ENCODE results near the gene CCDC50. TPM values are rescaled to one million over a fixed set of nuclear protein-coding genes. Genes with fewer than 3 reads are reported as not detected.

CCDC50 gene
- total and polyA plus RNA-seq, 10 of the 15 experiments (the other 5 are each of a cell fraction or from before 2014, with no cell fraction given): 46.7 to 150 (median 125) TPM

- RAD21 ChIA-PET (ENCODE audit: unreplicated experiment): no interaction called here
- H3K4me2 ChIP-seq (ENCODE audit: control insufficient read depth, insufficient read depth): no peak overlapping the region
- FAIRE-seq: no peak
- H3K27ac ChIP-seq (ENCODE audit: control insufficient read depth, insufficient read depth): no peak overlapping the region
- no peaks in the 10 kb centered on the region for H3K79me2 ChIP-seq (ENCODE audit: control insufficient read depth, insufficient read depth, low read length)
- H3K4me1 ChIP-seq (ENCODE audit: control insufficient read depth, insufficient read depth, low read length): no peaks in the 10 kb centered on the region
- H3K9ac ChIP-seq (ENCODE audit: control insufficient read depth, insufficient read depth, low read length): no peak overlapping the region
- SMC1A ChIA-PET (ENCODE audit: uncharacterized antibody, unreplicated experiment): no interaction called here
- no TSS peak for BruUV-seq (replicated peaks)
- 95% methylated on average over 1 of the region's 1 CpG for WGBS (ENCODE audit: insufficient coverage, insufficient replicate concordance, low lambda C conversion rate, missing lambda C conversion rate)
- POLR2A ChIA-PET: no interaction called here
- TF ChIP-seq KAT2A (conservative IDR thresholded peaks at IDR 0.05; ENCODE audit: control insufficient read depth, low read depth, low read length): no peak
- H3K4me3 ChIP-seq: no peak overlapping the region
- H3K27me3 ChIP-seq (replicated peaks in 1 of 2; ENCODE audit: control insufficient read depth in 2 of 2, insufficient read depth in 2 of 2, low read length in 1 of 2): no peaks in the 10 kb centered on the region; a peak in 1 of 4 replicates
- CTCF ChIA-PET: interaction anchor here (1.7 kb wide), 1 partner anchor 12 kb away, joined by 7 read pairs; no protein-coding TSS in a partner anchor
- in situ Hi-C loops (cut with MboI): no loop called here
- intact Hi-C loops (cut with micrococcal nuclease; ENCODE audit: unreplicated experiment): no loop called here
- no peaks in the 10 kb centered on the region for H3K36me3 ChIP-seq (ENCODE audit: control insufficient read depth in 2 of 2, insufficient read depth in 2 of 2, low read length in 1 of 2)
- ATAC-seq: no peak
- H2AFZ ChIP-seq (ENCODE audit: control insufficient read depth, low read depth, low read length): no peak overlapping the region
- H4K20me1 ChIP-seq (ENCODE audit: control insufficient read depth, insufficient read depth): no peaks in the 10 kb centered on the region
- DNase-seq (ENCODE audit: low read depth, low spot score): no peak
- no peaks in the 10 kb centered on the region for H3K9me3 ChIP-seq (replicated peaks; ENCODE audit: control insufficient read depth, insufficient read depth, low read length)
These were observed 104.8 kb downstream of the CCDC50 start for GRCh38 chr3:191434024-191434423.

GRCh38 chr3:191435981-191436380, 106.8 kb downstream of the CCDC50 start:
- in situ Hi-C loops (cut with MboI) (no loop called here), intact Hi-C loops (cut with micrococcal nuclease; ENCODE audit: unreplicated experiment) (no loop called here)
- ChIA-PET SMC1A (ENCODE audit: uncharacterized antibody, unreplicated experiment) (no interaction called here), RAD21 (ENCODE audit: unreplicated experiment) (no interaction called here), CTCF (no interaction called here), POLR2A (no interaction called here)
- 10% methylated on average over 2 of the region's 2 CpGs for WGBS (ENCODE audit: insufficient coverage, insufficient replicate concordance, low lambda C conversion rate, missing lambda C conversion rate)
- no peak overlapping the region for H3K4me3 ChIP-seq
- H3K27me3 ChIP-seq (replicated peaks in 1 of 2; ENCODE audit: control insufficient read depth in 2 of 2, insufficient read depth in 2 of 2, low read length in 1 of 2): no peaks in the 10 kb centered on the region; a peak in 1 of 4 replicates
- ATAC-seq: no peak
- no peak overlapping the region for H2AFZ ChIP-seq (ENCODE audit: control insufficient read depth, low read depth, low read length)
- BruUV-seq (replicated peaks): no TSS peak
- no peaks in the 10 kb centered on the region for H3K36me3 ChIP-seq (ENCODE audit: control insufficient read depth in 2 of 2, insufficient read depth in 2 of 2, low read length in 1 of 2)
- no peak overlapping the region for H3K4me2 ChIP-seq (ENCODE audit: control insufficient read depth, insufficient read depth)
- no peak for FAIRE-seq
- no peaks in the 10 kb centered on the region for H3K79me2 ChIP-seq (ENCODE audit: control insufficient read depth, insufficient read depth, low read length)
- H3K9me3 ChIP-seq (replicated peaks; ENCODE audit: control insufficient read depth, insufficient read depth, low read length): no peaks in the 10 kb centered on the region
- no peak for DNase-seq (ENCODE audit: low read depth, low spot score)
- TF ChIP-seq SPI1 (IDR thresholded peaks at IDR 0.05; ENCODE audit: borderline replicate concordance, insufficient read depth, low read depth, low read length) (peak; percentile 77), SUZ12 (IDR thresholded peaks at IDR 0.05; ENCODE audit: unreplicated experiment) (no peak)
- TF ChIP-seq, protein P1, sequence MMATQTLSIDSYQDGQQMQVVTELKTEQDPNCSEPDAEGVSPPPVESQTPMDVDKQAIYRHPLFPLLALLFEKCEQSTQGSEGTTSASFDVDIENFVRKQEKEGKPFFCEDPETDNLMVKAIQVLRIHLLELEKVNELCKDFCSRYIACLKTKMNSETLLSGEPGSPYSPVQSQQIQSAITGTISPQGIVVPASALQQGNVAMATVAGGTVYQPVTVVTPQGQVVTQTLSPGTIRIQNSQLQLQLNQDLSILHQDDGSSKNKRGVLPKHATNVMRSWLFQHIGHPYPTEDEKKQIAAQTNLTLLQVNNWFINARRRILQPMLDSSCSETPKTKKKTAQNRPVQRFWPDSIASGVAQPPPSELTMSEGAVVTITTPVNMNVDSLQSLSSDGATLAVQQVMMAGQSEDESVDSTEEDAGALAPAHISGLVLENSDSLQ (IDR thresholded peaks at IDR 0.05): peak; percentile 70
- no peak overlapping the region for H3K9ac ChIP-seq (ENCODE audit: control insufficient read depth, insufficient read depth, low read length)
- H4K20me1 ChIP-seq (ENCODE audit: control insufficient read depth, insufficient read depth): no peaks in the 10 kb centered on the region
- no peaks in the 10 kb centered on the region for H3K4me1 ChIP-seq (ENCODE audit: control insufficient read depth, insufficient read depth, low read length)
- H3K27ac ChIP-seq (ENCODE audit: control insufficient read depth, insufficient read depth): no peak overlapping the region

Measured in GM12878 (cell line).